Measurements from ENCODE around the gene TMEM183A. TPM values are rescaled to one million over a fixed set of nuclear protein-coding genes. Genes with fewer than 3 reads are reported as not detected.

TMEM183A gene
- total and polyA plus RNA-seq, 2 of the 4 experiments (the other 2 are of a cell fraction) = 56.8 to 63.1 TPM

DNA sequence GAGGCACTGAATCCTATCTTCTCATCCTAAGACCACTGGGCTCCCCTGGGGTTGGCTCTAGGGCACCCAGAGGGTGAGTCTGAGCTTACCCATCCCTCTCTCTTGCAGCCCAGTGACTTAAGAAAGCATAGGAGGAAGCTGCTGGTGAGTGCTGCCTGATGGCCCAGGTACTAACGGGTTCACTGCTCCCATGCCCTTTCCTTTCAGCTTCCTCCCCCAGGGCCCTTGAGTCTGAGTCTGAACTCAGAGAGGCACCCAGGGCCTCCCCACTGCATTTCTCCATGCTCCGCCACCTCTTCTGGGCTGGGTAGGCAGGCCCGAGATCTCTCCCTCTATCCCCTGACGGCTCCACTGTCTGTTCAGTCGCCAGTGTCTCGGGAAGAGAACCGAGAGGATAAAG, 48.8 kb downstream of the TMEM183A start:
- Histone ChIP-seq H2AFZ (replicated peaks; ENCODE audit: low read length, poor library complexity) (no peak overlapping the region), H3K4ac (ENCODE audit: low read depth, low read length) (no peak overlapping the region), H3K27me3 (ENCODE audit: control insufficient read depth, insufficient read depth, low read length) (peaks cover 3% of the 10 kb centered on the region; the same call in 1 of the 2 replicates), H3K79me1 (ENCODE audit: low read depth in 1 of 2, low read length in 2 of 2) (no peaks in the 10 kb centered on the region), H3K18ac (ENCODE audit: low read depth, low read length) (no peak overlapping the region), H3K4me2 (ENCODE audit: low read depth, low read length) (no peak overlapping the region), H4K8ac (ENCODE audit: low read depth in 2 of 2, low read length in 2 of 2) (no peak overlapping the region), H2AK9ac (replicated peaks; ENCODE audit: low read depth, low read length, poor library complexity) (no peak overlapping the region), H2BK120ac (ENCODE audit: low read depth, low read length) (no peak overlapping the region), H3K14ac (replicated peaks; ENCODE audit: low read depth, low read length) (no peak overlapping the region), H3K27ac (ENCODE audit: insufficient read depth, low read length) (no peak overlapping the region), H3K4me1 (ENCODE audit: control insufficient read depth, insufficient read depth, low read length) (peaks cover 3% of the 10 kb centered on the region; the same call in 1 of the 2 replicates), H4K20me1 (ENCODE audit: insufficient read depth, low read length) (no peaks in the 10 kb centered on the region), H2BK15ac (ENCODE audit: low read depth, low read length) (no peak overlapping the region), H3K56ac (ENCODE audit: extremely low read depth, insufficient read depth, low read length) (no peak overlapping the region), H4K91ac (ENCODE audit: insufficient read depth, low read depth, low read length) (no peak overlapping the region), H3K9ac (ENCODE audit: low read depth, low read length) (no peak overlapping the region), H2BK20ac (ENCODE audit: low read depth, low read length) (no peak overlapping the region), H3K9me1 (ENCODE audit: insufficient read depth, low read length) (no peaks in the 10 kb centered on the region), H4K5ac (ENCODE audit: low read depth, low read length) (no peak overlapping the region), H3K23ac (ENCODE audit: low read depth, low read length) (no peak overlapping the region), H3K36me3 (ENCODE audit: control insufficient read depth, insufficient read depth, low read length) (peaks cover 19% of the 10 kb centered on the region), H2BK5ac (ENCODE audit: low read depth, low read length, poor library complexity, severe bottlenecking) (no peak overlapping the region), H2AK5ac (ENCODE audit: low read depth, low read length) (no peak overlapping the region), H3K4me3 (ENCODE audit: insufficient read depth, low read depth, low read length) (no peak overlapping the region), H3K9me3 (ENCODE audit: control insufficient read depth, insufficient read depth, low read length) (no peaks in the 10 kb centered on the region)
- CTCF ChIA-PET = interaction anchor here (0.9 kb wide), 1 partner anchor 150 kb away, joined by 3 read pairs; no protein-coding TSS in a partner anchor
- intact Hi-C loops (cut with micrococcal nuclease) = no loop called here
- no peak for DNase-seq
- in situ Hi-C loops (cut with MboI; ENCODE audit: low sequenced_read_pairs) = no loop called here
- WGBS, 2 experiments (ENCODE audit: extremely low coverage in 2 of 2, insufficient read length in 1 of 2) = 100% methylated on average over 1 of the region's 7 CpGs; no CpG with 5 or more reads in 1 of the 2 experiments
- TF ChIP-seq, protein P1, sequence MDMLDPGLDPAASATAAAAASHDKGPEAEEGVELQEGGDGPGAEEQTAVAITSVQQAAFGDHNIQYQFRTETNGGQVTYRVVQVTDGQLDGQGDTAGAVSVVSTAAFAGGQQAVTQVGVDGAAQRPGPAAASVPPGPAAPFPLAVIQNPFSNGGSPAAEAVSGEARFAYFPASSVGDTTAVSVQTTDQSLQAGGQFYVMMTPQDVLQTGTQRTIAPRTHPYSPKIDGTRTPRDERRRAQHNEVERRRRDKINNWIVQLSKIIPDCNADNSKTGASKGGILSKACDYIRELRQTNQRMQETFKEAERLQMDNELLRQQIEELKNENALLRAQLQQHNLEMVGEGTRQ (IDR thresholded peaks at IDR 0.05; ENCODE audit: low read depth, low read length) = no peak
- no peak for TF ChIP-seq MAZ (IDR thresholded peaks at IDR 0.05; ENCODE audit: borderline replicate concordance, low read depth, low read length)
- no peak for TF ChIP-seq RCOR1 (IDR thresholded peaks at IDR 0.05; ENCODE audit: insufficient replicate concordance, low read length)
- no peak for TF ChIP-seq BHLHE40 (IDR thresholded peaks at IDR 0.05; ENCODE audit: low read depth, low read length)
- no peak for TF ChIP-seq POLR2A (IDR thresholded peaks at IDR 0.05; ENCODE audit: low read depth, low read length)
- TF ChIP-seq MXI1 (IDR thresholded peaks at IDR 0.05; ENCODE audit: borderline replicate concordance, low read depth, low read length) = no peak
- no peak for TF ChIP-seq RAD21 (IDR thresholded peaks at IDR 0.05; ENCODE audit: low read length)
- no peak for TF ChIP-seq SMC3 (IDR thresholded peaks at IDR 0.05; ENCODE audit: low read depth, low read length)
- TF ChIP-seq FOS (IDR thresholded peaks at IDR 0.05; ENCODE audit: low read depth, low read length) = no peak
- no peak for TF ChIP-seq RFX5 (IDR thresholded peaks at IDR 0.05; ENCODE audit: low read depth, low read length)
- TF ChIP-seq CTCF (conservative IDR thresholded peaks at IDR 0.05; ENCODE audit: low read depth, low read length) = no peak
- TF ChIP-seq, protein P2, sequence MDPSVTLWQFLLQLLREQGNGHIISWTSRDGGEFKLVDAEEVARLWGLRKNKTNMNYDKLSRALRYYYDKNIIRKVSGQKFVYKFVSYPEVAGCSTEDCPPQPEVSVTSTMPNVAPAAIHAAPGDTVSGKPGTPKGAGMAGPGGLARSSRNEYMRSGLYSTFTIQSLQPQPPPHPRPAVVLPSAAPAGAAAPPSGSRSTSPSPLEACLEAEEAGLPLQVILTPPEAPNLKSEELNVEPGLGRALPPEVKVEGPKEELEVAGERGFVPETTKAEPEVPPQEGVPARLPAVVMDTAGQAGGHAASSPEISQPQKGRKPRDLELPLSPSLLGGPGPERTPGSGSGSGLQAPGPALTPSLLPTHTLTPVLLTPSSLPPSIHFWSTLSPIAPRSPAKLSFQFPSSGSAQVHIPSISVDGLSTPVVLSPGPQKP (IDR thresholded peaks at IDR 0.05; ENCODE audit: borderline replicate concordance, low read depth, low read length) = no peak
- TF ChIP-seq CHD1 (IDR thresholded peaks at IDR 0.05; ENCODE audit: low read depth, low read length) = no peak
- TF ChIP-seq MAFK (IDR thresholded peaks at IDR 0.05; ENCODE audit: low read depth, low read length) = no peak
- no peak for TF ChIP-seq CEBPB (IDR thresholded peaks at IDR 0.05; ENCODE audit: low read depth, low read length)
- no peak for TF ChIP-seq NFE2L2 (IDR thresholded peaks at IDR 0.05; ENCODE audit: low read depth, low read length)
- POLR2A ChIA-PET (ENCODE audit: unreplicated experiment) = no interaction called here
- ATAC-seq (ENCODE audit: low read depth) = no peak
- dilution Hi-C loops (cut with HindIII; ENCODE audit: low sequenced_read_pairs, unreplicated experiment) = no loop called here
- no TSS peak for BruUV-seq (replicated peaks)
